Activated CD4-positive, alpha-beta T cell treated with anti-CD3 and anti-CD28 coated beads, Interleukin-2, amount 10 ng/mL, durations not matched to agents 24 days and 14 days (primary cell): Measurements from ENCODE around the gene ITGB7. TPM values are rescaled to one million over a fixed set of nuclear protein-coding genes. Genes with fewer than 3 reads are reported as not detected.

Source experiments
- DNase-seq: peaks from one replicate; pipeline ENCODE4 v3.0.0; 2022
- H3K27ac Mint-ChIP-seq: one replicate; pipeline ENCODE4 v1.8.0; 2022; ENCODE audit warnings: mild to moderate bottlenecking, mixed read lengths
- H3K27me3 Mint-ChIP-seq: one replicate; pipeline ENCODE4 v1.8.0; 2022; ENCODE audit warnings: mixed read lengths
- H3K36me3 Mint-ChIP-seq: one replicate; pipeline ENCODE4 v1.8.0; 2022; ENCODE audit warnings: low read depth, mild to moderate bottlenecking, mixed read lengths
- H3K4me1 Mint-ChIP-seq: one replicate; pipeline ENCODE4 v1.8.0; 2021; ENCODE audit warnings: mixed read lengths
- H3K4me3 Mint-ChIP-seq: one replicate; pipeline ENCODE4 v1.8.0; 2022; ENCODE audit warnings: mild to moderate bottlenecking, moderate library complexity, mixed read lengths
- H3K9me3 Mint-ChIP-seq: one replicate; pipeline ENCODE4 v1.8.0; 2021; ENCODE audit warnings: mixed read lengths
- intact Hi-C: fragments of 100-400 bp; cut with micrococcal nuclease; formaldehyde crosslinking; loops from one replicate; pipeline ENCODE4 v1.15.1; 2023
- total RNA-seq: library from RNA; stranded (reverse); gene quantifications from 2 replicates; pipeline ENCODE4 v1.2.3, GENCODE V29; 2022

Gene ITGB7
- total RNA-seq, 1 donor from 2014 or later: 239 TPM

- DNase-seq: no peak
- peaks cover 19% of the 10 kb centered on the region for H3K36me3 Mint-ChIP-seq
- intact Hi-C loops: no loop called here
- no peaks in the 10 kb centered on the region for H3K9me3 Mint-ChIP-seq
- H3K27me3 Mint-ChIP-seq: no peaks in the 10 kb centered on the region
- peak overlapping the region; percentile 50 for H3K27ac Mint-ChIP-seq
- H3K4me1 Mint-ChIP-seq: peaks cover 69% of the 10 kb centered on the region
- peak overlapping the region; percentile 48 for H3K4me3 Mint-ChIP-seq
Measured at GRCh38 chr12:53224897-53225634, 18.0 kb upstream of the ITGB7 start.

- Mint-ChIP-seq H3K9me3 (no peaks in the 10 kb centered on the region), H3K36me3 (peaks cover 22% of the 10 kb centered on the region), H3K4me1 (peaks cover 66% of the 10 kb centered on the region), H3K27ac (peak overlapping the region; percentile 84), H3K27me3 (peaks cover 1% of the 10 kb centered on the region), H3K4me3 (peak overlapping the region; percentile 65)
- intact Hi-C loops: no loop called here
- peak; percentile 65 for DNase-seq
Measured at GRCh38 chr12:53224061-53224896, 17.2 kb upstream of the ITGB7 start.

GRCh38 chr12:53223389-53224060 lies 16.5 kb upstream of the ITGB7 start:
- intact Hi-C loops: no loop called here
- Mint-ChIP-seq H3K4me1 (peaks cover 68% of the 10 kb centered on the region), H3K27ac (peak overlapping the region; percentile 84), H3K27me3 (peaks cover 1% of the 10 kb centered on the region), H3K9me3 (no peaks in the 10 kb centered on the region), H3K4me3 (peak overlapping the region; percentile 78), H3K36me3 (peaks cover 28% of the 10 kb centered on the region)
- DNase-seq: peak; percentile 77

GRCh38 chr12:53222806-53223261 lies 15.8 kb upstream of the ITGB7 start:
- peaks cover 1% of the 10 kb centered on the region for H3K27me3 Mint-ChIP-seq
- H3K4me1 Mint-ChIP-seq: peaks cover 70% of the 10 kb centered on the region
- no peaks in the 10 kb centered on the region for H3K9me3 Mint-ChIP-seq
- H3K27ac Mint-ChIP-seq: peak overlapping the region; percentile 90
- H3K36me3 Mint-ChIP-seq: peaks cover 28% of the 10 kb centered on the region
- DNase-seq: no peak
- intact Hi-C loops: no loop called here
- H3K4me3 Mint-ChIP-seq: peak overlapping the region; percentile 78

- no peak for DNase-seq
- Mint-ChIP-seq H3K36me3 (peaks cover 28% of the 10 kb centered on the region), H3K4me3 (peak overlapping the region; percentile 78), H3K4me1 (peaks cover 74% of the 10 kb centered on the region), H3K27ac (peak overlapping the region; percentile 90), H3K9me3 (no peaks in the 10 kb centered on the region), H3K27me3 (peaks cover 1% of the 10 kb centered on the region)
- intact Hi-C loops: no loop called here
Measured at GRCh38 chr12:53222170-53222721, 15.2 kb upstream of the ITGB7 start.

GRCh38 chr12:53221203-53222080 lies 14.4 kb upstream of the ITGB7 start:
- H3K4me1 Mint-ChIP-seq: peaks cover 77% of the 10 kb centered on the region

GRCh38 chr12:53220694-53221202 lies 13.7 kb upstream of the ITGB7 start:
- Mint-ChIP-seq H3K27me3 (peaks cover 1% of the 10 kb centered on the region), H3K4me3 (peak overlapping the region; percentile 97), H3K4me1 (peaks cover 82% of the 10 kb centered on the region), H3K9me3 (no peaks in the 10 kb centered on the region), H3K36me3 (peaks cover 35% of the 10 kb centered on the region), H3K27ac (peak overlapping the region; percentile 90)
- peak; percentile 96 for DNase-seq
- intact Hi-C loops: loop anchor here (1.0 kb wide), 2 partner anchors 12 to 75 kb away; partner anchors contain the start of genes PFDN5 and RARG

More at GRCh38 chr12:53221203-53222080, 14.4 kb upstream of the ITGB7 start:
- H3K9me3 Mint-ChIP-seq: no peaks in the 10 kb centered on the region
- peak overlapping the region; percentile 97 for H3K4me3 Mint-ChIP-seq
- intact Hi-C loops: loop anchor here (1.0 kb wide), 1 partner anchor 11 kb away; the partner anchor contains the start of gene RARG
- peak; percentile 87 for DNase-seq
- peak overlapping the region; percentile 90 for H3K27ac Mint-ChIP-seq
- H3K36me3 Mint-ChIP-seq: peaks cover 28% of the 10 kb centered on the region
- peaks cover 1% of the 10 kb centered on the region for H3K27me3 Mint-ChIP-seq

GRCh38 chr12:53219956-53220693 lies 13.1 kb upstream of the ITGB7 start:
- peak; percentile 94 for DNase-seq
- H3K27me3 Mint-ChIP-seq: peaks cover 1% of the 10 kb centered on the region

GRCh38 chr12:53219292-53219955 lies 12.4 kb upstream of the ITGB7 start:
- H3K4me1 Mint-ChIP-seq: peaks cover 81% of the 10 kb centered on the region
- intact Hi-C loops: loop anchor here (1.0 to 5.0 kb wide), 8 partner anchors 10 to 233 kb away; partner anchors contain the start of genes CSAD, ESPL1, PCBP2 and ZNF740
- peak overlapping the region; percentile 97 for H3K27ac Mint-ChIP-seq
- no peaks in the 10 kb centered on the region for H3K9me3 Mint-ChIP-seq
- peak overlapping the region; percentile 97 for H3K4me3 Mint-ChIP-seq
- peaks cover 1% of the 10 kb centered on the region for H3K27me3 Mint-ChIP-seq
- peak; percentile 89 for DNase-seq
- H3K36me3 Mint-ChIP-seq: peaks cover 38% of the 10 kb centered on the region

More at GRCh38 chr12:53219956-53220693, 13.1 kb upstream of the ITGB7 start:
- intact Hi-C loops: loop anchor here (1.0 to 5.0 kb wide), 9 partner anchors 11 to 232 kb away; partner anchors contain the start of genes CSAD, ESPL1, PCBP2 and PFDN5
- Mint-ChIP-seq H3K4me1 (peaks cover 82% of the 10 kb centered on the region), H3K36me3 (peaks cover 35% of the 10 kb centered on the region), H3K9me3 (no peaks in the 10 kb centered on the region), H3K4me3 (peak overlapping the region; percentile 97), H3K27ac (peak overlapping the region; percentile 97)

- Mint-ChIP-seq H3K27me3 (peaks cover 1% of the 10 kb centered on the region), H3K9me3 (no peaks in the 10 kb centered on the region), H3K27ac (peak overlapping the region; percentile 97), H3K36me3 (peaks cover 40% of the 10 kb centered on the region), H3K4me3 (peak overlapping the region; percentile 97), H3K4me1 (peaks cover 81% of the 10 kb centered on the region)
- intact Hi-C loops: loop anchor here (1.0 to 5.0 kb wide), 8 partner anchors 9 to 234 kb away; partner anchors contain the start of genes CSAD, ESPL1, PCBP2 and ZNF740
- DNase-seq: no peak
Measured at GRCh38 chr12:53218551-53219291, 11.7 kb upstream of the ITGB7 start.

- no peak for DNase-seq
- peak overlapping the region; percentile 97 for H3K4me3 Mint-ChIP-seq
- peak overlapping the region; percentile 94 for H3K27ac Mint-ChIP-seq
- no peaks in the 10 kb centered on the region for H3K9me3 Mint-ChIP-seq
- H3K27me3 Mint-ChIP-seq: peaks cover 1% of the 10 kb centered on the region
- intact Hi-C loops: loop anchor here (2.0 to 5.0 kb wide), 2 partner anchors 19 to 234 kb away; partner anchors contain the start of gene PCBP2
- H3K36me3 Mint-ChIP-seq: peaks cover 48% of the 10 kb centered on the region
- peaks cover 83% of the 10 kb centered on the region for H3K4me1 Mint-ChIP-seq
Measured at GRCh38 chr12:53217931-53218307, 10.9 kb upstream of the ITGB7 start.
